Measurements from ENCODE around the gene COL6A3.

COL6A3 gene

DNA sequence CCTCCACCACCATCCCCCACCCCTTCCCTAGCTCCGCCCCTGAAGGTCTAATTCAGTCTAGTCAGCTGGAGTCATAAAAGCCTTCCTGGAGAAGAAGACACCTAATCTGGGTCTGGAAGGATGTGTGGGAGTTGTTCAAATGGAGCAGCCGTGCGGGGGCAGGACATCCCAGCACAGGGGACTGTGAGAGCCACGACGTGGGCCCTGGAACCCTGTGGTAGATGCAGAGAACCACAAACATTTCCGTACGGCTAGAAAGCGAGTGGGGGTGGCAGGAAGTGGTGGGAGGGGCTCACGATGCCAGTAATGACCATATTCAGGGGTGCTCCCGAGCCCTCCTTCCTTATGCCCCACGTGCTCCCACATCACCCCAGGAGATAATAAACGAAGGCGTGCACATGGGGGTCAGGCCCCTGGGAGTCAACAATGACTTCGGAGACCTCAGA lies 20.9 kb upstream of the COL6A3 start:
- no peak for DNase-seq (ENCODE audit: low read depth in 1 of 2, low spot score in 1 of 2)
- TF ChIP-seq JUND (IDR thresholded peaks at IDR 0.05; ENCODE audit: low read depth), result no peak
- in situ Hi-C loops (cut with HindIII; ENCODE audit: low pct_unique_long_range_greater_than_20kb, low sequenced_read_pairs), result no loop called here

DNA sequence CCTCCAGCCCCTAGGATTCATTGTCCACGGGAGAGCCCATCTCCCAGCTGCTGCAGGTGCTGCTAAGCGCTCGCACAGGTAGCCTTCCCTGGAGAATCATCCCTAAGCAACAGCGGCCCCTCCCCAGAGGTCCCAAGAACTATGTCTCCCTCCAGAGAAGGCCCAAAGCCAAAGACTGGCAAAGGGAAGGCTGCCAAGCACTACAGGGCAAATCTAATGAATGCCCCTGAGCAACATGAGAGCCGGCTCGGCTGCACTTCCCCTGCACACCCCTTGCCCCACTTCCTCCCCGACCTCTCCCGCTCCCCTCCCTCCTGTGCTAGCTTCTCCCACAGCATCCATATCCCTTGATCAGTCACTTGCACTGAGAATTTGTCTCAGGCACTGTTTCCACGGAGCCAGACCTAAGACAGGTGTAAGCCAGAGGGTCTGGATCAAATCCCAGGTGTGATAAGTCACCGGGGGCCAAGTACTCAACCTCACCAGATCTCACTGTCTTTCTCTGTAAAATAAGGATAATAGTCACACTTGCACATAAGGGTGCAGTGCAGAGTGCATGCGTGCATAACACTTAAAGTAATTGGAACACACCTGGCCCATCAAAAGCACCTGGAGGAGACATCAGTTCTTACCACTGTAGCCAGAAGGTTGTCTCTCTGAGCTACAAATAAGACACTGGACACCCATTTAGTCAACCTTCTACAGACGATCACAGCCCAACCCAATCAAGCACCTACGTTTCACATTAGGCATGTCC lies 20.1 kb upstream of the COL6A3 start:
- in situ Hi-C loops (cut with HindIII; ENCODE audit: low pct_unique_long_range_greater_than_20kb, low sequenced_read_pairs), result no loop called here
- TF ChIP-seq JUND (IDR thresholded peaks at IDR 0.05; ENCODE audit: low read depth), result no peak
- DNase-seq (ENCODE audit: low read depth in 1 of 2, low spot score in 1 of 2), result no peak

DNA sequence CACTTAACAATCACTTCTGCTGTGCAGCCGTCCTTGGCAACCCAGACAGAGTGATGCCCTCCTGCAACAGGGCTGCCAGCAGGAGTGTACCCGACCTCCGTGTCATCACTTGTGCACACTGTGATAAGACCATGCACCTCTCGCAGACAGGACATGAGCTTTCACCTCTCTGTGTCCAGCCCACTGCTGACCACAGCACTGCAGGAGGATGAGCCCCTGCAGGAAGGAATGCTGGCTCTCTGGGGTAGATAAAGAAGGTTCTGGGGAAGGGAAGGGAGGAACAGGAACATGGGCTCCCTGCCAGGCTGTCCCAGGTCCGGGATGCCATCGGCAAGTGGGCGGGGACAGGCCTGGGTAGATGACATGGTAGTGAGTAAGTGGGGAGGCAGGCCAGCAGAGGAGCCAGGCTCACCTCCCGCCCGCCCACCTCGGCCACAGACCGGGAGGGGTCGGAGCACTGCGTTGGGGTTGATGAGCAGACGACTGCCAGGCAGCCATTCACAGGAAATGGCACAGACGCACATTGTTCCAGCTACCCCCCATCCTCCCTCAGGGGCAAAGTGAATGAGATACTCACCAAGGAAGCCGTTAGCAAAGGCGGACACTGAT lies 18.6 kb upstream of the COL6A3 start:
- in situ Hi-C loops (cut with HindIII; ENCODE audit: low pct_unique_long_range_greater_than_20kb, low sequenced_read_pairs), result no loop called here
- no peak for TF ChIP-seq JUND (IDR thresholded peaks at IDR 0.05; ENCODE audit: low read depth)
- DNase-seq (ENCODE audit: low read depth in 1 of 2, low spot score in 1 of 2), result no peak

DNA sequence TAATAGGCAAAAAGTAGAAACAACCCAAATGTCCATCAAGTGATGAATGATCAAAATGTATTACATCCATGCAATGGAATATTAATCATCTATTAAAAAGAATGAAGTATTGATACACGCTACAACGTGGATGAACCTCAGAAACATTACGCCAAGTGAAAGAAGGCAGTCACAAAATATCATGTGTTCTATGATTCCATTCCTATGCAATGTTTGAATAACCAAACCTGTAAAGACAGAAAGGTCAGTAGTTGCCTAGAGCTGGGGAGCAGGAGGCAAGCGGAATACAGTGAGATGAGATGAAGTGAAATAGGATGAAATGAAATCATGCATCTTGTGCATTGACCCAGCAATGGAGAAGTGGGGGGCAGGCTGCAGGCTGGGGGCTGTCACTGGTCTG lies 17.9 kb upstream of the COL6A3 start:
- in situ Hi-C loops (cut with HindIII; ENCODE audit: low pct_unique_long_range_greater_than_20kb, low sequenced_read_pairs), result no loop called here
- TF ChIP-seq JUND (IDR thresholded peaks at IDR 0.05; ENCODE audit: low read depth), result no peak
- no peak for DNase-seq (ENCODE audit: low read depth in 1 of 2, low spot score in 1 of 2)

DNA sequence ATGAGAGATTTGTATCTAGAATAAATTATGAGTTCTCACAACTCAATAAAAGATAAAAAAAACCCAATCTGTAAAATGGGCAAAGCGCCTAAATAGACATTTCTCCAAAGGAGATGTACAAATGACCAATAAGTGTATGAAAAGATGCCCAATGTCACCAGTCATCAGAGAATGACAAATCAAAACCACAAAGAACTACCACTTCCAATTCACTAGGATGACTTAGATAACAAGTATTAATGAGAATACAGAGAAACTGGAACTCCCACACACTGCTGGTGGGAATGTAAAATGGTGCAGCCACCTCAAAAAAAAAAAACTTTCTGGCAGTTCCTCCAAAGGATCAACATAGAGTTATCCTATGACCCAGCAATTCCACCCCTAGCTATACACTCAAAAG lies 17.4 kb upstream of the COL6A3 start:
- in situ Hi-C loops (cut with HindIII; ENCODE audit: low pct_unique_long_range_greater_than_20kb, low sequenced_read_pairs), result no loop called here
- TF ChIP-seq JUND (IDR thresholded peaks at IDR 0.05; ENCODE audit: low read depth), result no peak
- DNase-seq (ENCODE audit: low read depth in 1 of 2, low spot score in 1 of 2), result no peak

DNA sequence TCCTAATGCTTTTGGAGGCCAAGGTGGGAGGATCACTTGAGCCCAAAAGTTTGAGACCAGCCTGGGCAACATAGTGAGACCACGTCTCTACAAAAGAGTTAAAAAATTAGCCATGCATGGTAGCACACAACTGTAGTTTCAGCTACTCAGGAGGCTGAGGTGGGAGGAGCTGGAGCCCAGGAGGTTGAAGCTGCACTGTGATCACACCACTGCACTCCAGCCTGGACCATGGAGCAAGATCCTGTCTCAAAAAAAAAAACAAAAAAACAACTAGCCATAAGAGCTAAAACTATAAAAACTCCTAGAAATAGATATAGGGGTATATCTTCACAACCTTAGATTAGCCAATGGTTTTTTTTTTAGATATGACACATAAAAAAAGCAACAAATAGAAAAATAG lies 16.9 kb upstream of the COL6A3 start:
- TF ChIP-seq JUND (IDR thresholded peaks at IDR 0.05; ENCODE audit: low read depth), result no peak
- in situ Hi-C loops (cut with HindIII; ENCODE audit: low pct_unique_long_range_greater_than_20kb, low sequenced_read_pairs), result no loop called here
- DNase-seq (ENCODE audit: low read depth in 1 of 2, low spot score in 1 of 2), result no peak

DNA sequence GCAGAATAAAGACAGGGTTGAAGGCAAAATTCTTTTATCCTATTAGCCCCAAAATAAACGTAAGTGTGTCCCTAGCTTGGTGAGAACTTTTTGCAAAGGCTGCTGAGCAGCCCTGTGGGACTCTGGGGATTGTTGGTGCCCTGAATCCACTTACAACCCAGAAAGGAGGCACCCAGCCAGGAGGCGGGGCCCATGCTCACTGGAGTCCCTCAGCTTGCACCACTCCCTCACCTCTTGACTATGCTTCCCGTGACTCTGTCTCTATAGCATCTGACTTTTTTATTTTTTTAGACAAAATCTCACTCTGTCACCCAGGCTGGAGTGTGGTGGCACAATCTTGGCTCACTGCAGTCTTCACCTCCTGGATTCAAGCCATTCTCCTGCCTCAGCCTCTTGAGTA lies 15.8 kb upstream of the COL6A3 start:
- TF ChIP-seq JUND (IDR thresholded peaks at IDR 0.05; ENCODE audit: low read depth), result no peak
- in situ Hi-C loops (cut with HindIII; ENCODE audit: low pct_unique_long_range_greater_than_20kb, low sequenced_read_pairs), result no loop called here
- DNase-seq (ENCODE audit: low read depth in 1 of 2, low spot score in 1 of 2), result no peak

DNA sequence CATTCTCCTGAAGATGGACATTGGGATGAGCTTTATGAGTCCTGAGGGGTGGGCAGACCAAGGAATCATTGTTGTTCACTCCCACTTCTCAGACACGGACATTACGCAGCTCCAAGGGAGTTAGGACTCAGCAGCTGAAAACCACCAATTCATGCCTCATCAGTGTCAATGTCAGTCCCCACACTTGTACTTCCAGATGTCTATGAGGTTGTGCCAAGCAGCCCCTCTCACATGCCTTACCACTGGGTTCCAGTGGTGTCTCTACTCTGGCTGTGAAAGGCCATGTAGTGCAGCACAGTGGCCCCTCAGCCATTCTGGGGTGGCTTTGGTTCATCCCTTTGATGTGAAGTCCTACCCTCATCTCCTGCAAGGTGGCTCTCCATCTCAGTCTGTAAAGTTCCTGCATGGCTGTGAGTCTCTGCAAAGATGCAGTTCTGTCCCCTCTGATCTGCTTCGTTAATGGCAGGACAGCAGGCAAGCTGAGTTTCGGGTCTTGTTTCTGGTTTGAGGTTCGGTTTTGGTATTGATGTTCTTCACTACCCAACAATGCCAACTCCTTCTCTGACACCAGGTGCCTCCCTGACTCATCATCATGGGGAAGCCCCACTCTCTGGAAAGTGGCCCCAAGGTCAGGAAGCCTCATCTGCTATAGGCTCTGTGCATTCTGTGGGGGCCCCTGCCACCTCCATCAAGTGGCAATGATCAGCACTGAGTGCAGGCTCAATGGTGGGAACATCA lies 14.0 kb upstream of the COL6A3 start:
- no peak for DNase-seq (ENCODE audit: low read depth in 1 of 2, low spot score in 1 of 2)
- in situ Hi-C loops (cut with HindIII; ENCODE audit: low pct_unique_long_range_greater_than_20kb, low sequenced_read_pairs), result no loop called here
- no peak for TF ChIP-seq JUND (IDR thresholded peaks at IDR 0.05; ENCODE audit: low read depth)

DNA sequence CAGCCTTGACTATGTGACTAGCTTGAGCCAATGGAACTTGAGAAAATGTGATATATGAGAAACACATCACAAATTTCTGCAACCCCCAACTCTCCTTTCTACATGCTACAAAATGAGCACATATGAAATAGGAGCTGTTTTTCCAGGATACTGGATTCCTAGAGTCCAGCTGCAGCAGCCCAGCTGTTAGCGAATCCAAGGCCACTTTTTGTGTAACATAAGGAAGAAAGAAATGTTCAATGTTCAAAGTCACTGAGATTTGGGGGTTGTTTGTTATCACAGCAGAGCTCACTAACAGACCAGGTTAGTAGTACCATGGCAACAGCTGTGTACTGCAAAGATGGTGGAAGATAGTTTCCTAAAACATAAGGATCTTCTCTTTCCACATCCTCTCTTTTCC lies 12.6 kb upstream of the COL6A3 start:
- no peak for TF ChIP-seq JUND (IDR thresholded peaks at IDR 0.05; ENCODE audit: low read depth)
- no peak for DNase-seq (ENCODE audit: low read depth in 1 of 2, low spot score in 1 of 2)
- in situ Hi-C loops (cut with HindIII; ENCODE audit: low pct_unique_long_range_greater_than_20kb, low sequenced_read_pairs), result no loop called here

DNA sequence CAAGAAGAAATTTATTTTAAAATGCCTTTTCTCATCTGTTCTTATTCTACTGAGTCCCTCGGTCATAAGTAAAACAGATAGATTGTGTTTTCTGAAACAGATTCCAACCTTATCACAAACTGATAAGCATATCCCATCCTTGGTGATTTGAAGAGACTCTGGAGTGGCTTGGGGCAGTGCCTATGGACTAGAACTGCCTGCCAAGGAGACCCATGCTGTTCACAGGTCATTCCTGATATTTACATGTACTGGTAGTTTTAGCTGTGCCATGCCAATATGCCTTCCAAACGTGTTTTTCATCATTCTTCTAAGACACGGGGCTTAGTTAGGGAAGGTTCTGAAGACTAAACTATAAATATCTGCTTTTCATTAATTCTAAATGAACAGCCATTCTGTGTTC lies 11.4 kb upstream of the COL6A3 start:
- DNase-seq (ENCODE audit: low read depth in 1 of 2, low spot score in 1 of 2), result no peak
- in situ Hi-C loops (cut with HindIII; ENCODE audit: low pct_unique_long_range_greater_than_20kb, low sequenced_read_pairs), result no loop called here
- TF ChIP-seq JUND (IDR thresholded peaks at IDR 0.05; ENCODE audit: low read depth), result no peak

DNA sequence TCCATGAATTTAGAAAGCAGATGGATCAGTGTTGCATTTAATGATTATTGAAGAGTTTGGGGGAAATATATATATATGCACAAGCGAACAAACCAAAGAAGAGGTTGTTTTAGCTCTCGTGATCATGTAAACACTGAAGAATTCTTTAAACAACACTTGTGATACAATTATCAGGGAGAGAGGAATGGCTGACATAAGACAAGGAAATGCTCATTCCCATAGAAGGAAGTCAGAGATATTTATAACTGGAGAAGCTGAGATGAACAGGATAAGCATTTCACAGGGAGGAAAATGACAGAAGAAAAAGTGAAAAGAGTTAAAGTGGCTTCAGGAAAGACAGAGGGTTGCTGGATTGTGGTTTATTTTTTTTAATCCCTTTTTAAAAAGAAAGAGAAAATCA lies 10.6 kb upstream of the COL6A3 start:
- no peak for DNase-seq (ENCODE audit: low read depth in 1 of 2, low spot score in 1 of 2)
- TF ChIP-seq JUND (IDR thresholded peaks at IDR 0.05; ENCODE audit: low read depth), result no peak
- in situ Hi-C loops (cut with HindIII; ENCODE audit: low pct_unique_long_range_greater_than_20kb, low sequenced_read_pairs), result no loop called here

DNA sequence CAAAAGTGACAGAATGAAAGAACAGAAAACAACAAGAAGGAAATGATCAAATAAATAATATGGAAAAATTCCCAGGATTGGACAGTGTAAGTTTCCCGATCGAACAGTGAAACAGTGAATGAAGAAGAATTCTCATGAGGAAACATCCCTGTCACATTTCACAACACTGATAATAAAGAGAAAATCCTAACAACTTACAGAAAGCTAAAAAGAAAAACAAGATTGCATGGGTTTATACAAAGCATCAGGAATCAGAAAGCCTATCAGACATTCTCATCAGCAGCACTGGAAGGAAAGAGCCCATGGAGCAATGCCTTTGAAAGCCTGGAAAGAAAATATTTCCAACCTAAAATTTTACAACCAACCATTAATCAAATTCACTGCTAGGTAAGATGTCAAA lies 9.9 kb upstream of the COL6A3 start:
- in situ Hi-C loops (cut with HindIII; ENCODE audit: low pct_unique_long_range_greater_than_20kb, low sequenced_read_pairs), result no loop called here
- no peak for DNase-seq (ENCODE audit: low read depth in 1 of 2, low spot score in 1 of 2)
- TF ChIP-seq JUND (IDR thresholded peaks at IDR 0.05; ENCODE audit: low read depth), result no peak

DNA sequence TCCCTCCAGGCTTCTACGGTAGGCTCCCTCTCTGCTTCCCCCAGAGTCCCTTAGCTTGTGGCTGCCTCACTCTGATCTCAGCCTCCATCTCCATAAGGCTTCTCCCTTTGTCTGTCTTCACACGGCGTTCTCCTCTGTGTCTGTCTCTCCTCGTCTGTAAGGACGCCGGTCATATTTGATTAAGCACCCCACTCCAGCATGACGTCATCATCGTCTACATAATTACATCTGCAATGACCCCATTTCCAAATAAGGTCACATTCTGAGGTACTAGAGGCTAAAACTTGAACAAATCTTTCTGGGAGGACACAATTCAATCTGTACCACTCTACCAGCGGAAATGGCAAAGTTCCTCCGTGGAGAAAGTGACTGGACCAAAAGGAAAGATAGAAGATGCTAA lies 8.3 kb upstream of the COL6A3 start:
- in situ Hi-C loops (cut with HindIII; ENCODE audit: low pct_unique_long_range_greater_than_20kb, low sequenced_read_pairs), result no loop called here
- DNase-seq (ENCODE audit: low read depth in 1 of 2, low spot score in 1 of 2), result no peak
- TF ChIP-seq JUND (IDR thresholded peaks at IDR 0.05; ENCODE audit: low read depth), result no peak

Measured in T47D (cell line).